ENCODE data around the gene RDH5. TPM values are rescaled to one million over a fixed set of nuclear protein-coding genes. Genes with fewer than 3 reads are reported as not detected.
"Not testable (repeated sequence)": the region's sequence is repeated elsewhere in the genome, so short reads cannot be mapped to it uniquely, and the experiment has no call there.

The RDH5 gene
- total RNA-seq, 1 experiment from 2014 or later: 5.7 TPM

DNA sequence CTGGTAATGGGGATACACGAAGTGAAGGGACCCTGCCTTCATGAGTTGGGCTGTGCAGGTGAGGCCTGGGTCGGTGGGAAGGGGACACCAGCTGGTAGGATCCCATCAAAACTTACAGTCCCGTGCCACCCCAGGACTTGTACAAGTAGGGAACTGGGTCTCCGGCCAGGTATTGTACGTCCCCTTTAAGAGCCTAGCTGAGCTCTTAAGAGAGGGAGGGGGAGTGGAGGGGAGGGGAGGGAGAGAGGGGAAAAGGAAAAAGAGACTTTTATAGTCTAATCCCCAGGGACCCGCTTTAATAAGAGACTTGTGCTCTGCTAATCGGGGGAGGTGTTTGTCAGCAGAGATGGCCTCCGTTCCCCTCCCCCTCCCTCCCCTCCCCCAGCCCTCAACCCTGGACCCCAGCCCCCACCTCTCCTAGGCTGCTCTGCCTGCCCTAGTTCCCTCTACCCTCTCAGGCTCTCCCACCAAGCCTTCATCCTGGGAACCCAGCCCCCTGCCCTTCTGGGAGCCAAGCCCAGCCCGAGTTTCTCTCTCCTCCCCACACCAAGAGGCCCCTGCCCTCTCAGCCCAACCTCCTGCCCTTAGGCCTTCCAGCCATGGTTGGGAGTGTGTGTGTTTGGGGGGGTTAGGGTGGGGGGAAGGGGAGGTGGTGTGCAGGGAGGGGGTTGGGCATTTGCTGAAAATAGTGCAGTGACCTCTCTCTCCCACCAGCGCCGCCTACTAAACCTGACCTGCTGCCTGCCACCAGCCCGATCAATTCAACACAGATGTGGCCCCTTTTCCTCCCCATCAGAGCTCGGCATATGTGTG is 25.4 kb downstream of the RDH5 start:
- DNase-seq (ENCODE audit: low spot score): no peak

DNA sequence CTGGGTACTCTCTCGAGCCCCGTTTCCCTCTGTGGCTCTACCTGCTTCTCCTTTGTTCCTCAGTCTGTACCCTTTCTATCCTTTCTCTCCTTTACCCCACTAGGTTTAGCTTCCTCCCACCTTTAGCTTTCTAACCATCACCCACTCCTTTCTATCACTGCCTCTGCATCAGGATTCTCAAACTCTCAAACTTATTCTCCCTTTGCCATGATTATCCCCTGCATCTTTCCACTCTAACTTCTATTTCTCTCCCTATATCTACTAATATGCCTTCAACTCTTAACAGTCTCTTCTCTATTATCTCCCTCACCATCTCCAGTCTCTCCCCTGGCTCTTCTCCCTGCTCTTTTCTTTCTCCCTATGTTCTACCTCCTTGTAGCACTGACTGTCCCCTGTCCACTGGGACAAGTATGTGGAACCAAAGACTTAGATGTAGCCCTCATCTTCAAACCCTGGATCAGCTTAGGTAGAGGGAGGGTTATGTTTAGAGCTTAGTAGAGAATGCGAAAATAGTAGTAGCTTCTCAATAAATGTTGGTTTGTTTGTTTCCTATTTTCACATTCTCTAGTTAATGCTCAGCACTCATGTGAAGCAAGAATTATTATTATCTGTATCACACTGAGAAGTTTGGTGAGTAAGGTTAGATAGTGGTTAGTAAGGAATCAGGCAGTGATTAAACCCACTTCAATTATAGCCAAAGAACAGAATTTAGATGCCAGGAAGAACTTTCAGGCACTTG is 26.1 kb downstream of the RDH5 start:
- DNase-seq (ENCODE audit: low spot score): no peak

DNA sequence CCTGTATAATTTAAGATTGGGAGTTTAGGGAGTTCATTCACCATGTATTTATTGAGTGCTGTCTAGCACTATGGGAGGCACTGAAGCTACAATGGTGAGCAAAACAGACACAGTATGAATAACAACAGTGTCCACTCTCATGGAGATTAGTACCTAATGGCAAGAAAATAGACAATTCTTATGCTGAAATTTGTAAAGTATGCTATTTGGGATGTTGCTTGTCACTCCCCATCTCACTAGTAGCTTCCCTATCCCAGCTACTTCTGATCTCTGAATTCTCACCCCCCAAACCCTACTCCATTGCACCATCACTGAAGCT is 26.7 kb downstream of the RDH5 start:
- no peak for DNase-seq (ENCODE audit: low spot score)

DNA sequence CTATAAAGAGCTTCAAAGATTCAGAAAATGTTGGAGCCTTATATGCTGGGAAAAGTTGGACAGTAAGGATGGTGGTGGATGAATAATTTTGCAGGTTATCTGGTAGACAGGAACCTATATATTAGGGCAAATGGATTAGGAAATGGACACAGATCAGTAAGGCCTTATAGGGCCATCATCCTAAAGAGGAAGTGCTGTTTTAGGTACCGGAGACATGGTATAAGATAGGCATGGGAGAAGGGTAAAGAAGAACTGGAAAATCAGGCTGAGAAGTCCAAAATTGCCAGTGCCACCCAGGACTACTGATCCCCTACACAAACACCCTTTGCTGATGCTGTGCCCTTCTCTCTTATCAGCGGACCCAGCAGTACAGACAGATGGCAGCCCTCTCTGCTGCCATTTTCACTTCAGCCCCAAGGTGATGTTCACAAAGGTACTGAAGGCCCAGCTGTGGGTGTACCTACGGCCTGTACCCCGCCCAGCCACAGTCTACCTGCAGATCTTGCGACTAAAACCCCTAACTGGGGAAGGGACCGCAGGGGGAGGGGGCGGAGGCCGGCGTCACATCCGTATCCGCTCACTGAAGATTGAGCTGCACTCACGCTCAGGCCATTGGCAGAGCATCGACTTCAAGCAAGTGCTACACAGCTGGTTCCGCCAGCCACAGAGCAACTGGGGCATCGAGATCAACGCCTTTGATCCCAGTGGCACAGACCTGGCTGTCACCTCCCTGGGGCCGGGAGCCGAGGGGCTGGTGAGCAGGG is 28.2 kb downstream of the RDH5 start:
- no peak for DNase-seq (ENCODE audit: low spot score)

DNA sequence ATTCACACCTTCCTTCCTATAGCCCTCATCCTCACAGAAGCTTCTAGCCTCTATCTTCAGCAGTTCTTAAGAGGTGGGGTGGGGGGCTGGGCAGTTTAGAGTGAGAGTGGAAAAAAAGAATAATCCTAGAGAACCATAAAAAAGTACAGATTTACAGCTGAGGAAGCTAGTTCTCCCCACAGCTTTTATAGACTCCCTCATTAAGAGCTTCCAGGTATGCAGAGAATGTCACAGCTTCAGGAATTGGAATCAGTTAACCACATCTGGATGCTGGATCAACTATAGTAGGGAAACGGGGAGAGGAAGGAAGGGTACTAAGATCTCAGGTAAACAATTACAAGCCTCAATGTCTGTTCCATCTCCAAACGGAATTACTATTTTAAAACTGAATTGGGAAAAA is 35.1 kb downstream of the RDH5 start:
- DNase-seq (ENCODE audit: low spot score): no peak

DNA sequence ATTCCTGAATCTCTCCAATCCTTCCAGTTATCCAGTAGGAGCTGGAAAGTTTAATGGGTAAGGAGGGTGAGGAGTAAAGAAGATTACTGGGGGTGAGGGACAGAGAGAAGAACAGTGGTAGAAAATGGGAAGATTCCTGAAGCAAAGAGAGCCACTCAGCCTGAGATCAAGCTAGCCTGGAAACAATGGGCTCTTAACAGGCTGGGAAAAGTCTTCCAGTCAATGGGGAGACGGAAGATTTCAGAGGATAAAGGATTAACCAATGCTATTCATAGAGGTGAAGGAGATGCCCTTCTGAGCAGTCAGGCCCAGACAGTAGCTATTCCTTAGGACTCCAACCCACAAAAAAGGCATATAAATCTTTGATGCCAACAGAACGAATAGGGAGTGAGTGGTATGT is 37.5 kb downstream of the RDH5 start:
- DNase-seq (ENCODE audit: low spot score): no peak

DNA sequence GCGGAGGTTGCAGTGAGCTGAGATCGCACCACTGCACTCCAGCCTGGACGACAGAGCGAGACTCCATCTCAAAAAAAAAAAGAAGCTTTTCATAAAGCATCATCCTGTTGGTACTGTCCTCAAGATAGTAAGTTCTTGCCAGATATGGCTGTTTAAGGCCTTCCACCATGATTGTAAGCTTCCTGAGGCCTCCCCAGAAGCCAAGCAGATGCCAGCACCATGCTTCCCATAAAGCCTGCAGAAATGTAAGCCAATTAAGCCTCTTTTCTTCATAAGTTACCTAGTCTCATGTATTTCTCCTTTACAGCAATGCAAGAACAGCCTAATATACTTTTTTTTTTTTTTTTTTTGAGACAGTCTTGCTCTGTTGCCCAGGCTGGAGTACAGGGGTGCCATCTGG is 38.4 kb downstream of the RDH5 start:
- DNase-seq (ENCODE audit: low spot score): not testable (repeated sequence)

DNA sequence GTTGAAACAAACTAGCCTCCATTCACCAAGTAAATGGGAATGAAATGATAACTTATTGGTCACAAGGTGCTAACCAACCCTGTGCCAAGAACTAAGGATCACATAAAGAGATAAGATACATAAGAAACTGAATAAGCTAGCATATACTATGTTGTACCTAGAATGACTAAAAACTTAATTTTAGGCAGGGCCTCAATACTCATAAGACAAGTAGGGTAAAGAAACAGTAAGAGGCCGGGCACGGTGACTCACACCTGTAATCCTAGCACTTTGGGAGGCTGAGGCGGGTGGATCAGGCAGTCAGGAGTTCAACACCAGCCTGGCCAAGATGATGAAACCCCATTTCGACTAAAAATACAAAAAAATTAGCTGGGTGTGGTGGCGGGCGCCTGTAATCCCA is 40.5 kb downstream of the RDH5 start:
- no peak for DNase-seq (ENCODE audit: low spot score)

DNA sequence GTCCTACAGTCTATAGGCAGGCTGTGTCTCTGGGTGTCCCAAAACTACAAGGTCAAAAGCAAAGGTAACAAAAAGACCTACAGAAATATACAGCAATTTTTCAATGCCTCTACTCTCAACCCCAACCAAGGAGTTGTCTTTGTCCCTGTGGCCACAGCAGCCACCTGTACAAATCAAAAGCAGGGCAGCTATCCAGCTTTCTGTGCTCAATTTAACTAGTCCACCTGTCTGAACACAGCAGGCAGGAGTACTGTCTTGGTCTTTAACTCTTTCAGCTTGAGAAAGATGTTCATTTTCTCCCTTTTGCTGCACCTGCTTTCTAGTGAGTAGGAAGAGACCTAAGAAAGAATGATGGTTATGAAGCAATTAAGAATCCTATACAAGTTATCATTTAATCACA is 42.5 kb downstream of the RDH5 start:
- no peak for DNase-seq (ENCODE audit: low spot score)

DNA sequence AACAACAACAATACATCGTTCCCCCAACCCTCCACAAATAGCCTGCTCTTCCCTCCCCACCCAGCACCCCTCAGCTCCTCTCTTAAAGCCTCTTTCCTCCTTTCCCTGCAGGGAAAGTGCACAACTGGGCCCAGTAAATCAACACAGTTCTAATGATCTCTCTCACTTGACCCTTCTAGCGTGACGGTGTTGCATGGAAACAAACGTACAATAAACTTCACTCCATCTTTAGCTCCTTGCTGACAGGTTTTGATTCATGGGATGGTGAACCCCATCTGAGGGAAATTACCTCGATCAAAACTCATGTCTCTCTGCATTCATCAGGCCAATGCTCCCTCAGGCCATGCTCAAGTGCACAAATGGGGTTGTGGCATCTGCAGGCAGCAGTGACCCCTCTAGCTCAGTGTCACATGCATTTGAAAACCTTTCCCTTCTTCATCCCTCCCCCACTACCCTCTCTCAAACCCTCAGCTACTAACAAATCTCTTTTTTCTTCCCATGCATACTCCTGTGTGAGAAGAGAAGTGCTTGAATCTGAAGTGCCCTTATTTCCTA is 45.6 kb downstream of the RDH5 start:
- DNase-seq (ENCODE audit: low spot score): no peak

DNA sequence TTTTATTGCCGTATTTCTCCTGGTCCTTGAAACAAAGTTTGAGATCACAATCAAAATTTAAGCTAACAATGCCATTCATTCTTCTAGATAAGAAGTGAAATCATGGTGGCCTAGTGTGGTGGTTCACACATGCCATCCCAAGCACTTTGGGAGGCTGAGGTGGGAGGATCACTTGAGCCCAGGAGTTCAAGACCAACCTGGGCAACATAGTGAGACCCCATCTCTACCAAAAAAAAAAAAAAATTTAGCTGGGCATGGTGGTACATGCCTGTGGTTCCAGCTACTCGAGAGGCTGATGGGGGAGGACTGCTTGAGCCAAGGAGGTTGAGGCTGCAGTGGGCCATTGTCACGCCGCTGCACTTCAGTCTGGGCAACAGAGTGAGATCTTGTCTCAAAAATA is 47.0 kb downstream of the RDH5 start:
- DNase-seq (ENCODE audit: low spot score): no peak

DNA sequence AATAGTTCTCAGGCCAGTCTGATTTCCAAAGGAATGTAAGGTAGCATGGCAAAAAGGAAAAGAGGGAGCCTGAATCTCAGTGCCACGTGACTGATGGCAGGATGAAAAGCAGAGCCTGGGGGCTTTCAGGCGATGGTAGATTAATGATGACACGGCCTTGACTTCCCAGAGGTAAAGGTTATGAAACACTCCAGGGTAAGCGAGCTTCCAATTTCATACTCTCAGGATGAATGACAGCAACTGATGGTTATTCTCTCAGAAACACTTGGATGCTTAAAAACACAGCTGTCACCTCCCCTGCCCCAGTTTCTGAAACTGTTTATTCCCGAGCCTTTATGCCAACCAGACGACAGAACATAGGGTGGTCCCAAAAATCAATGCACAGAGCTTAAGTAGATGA is 51.5 kb downstream of the RDH5 start:
- no peak for DNase-seq (ENCODE audit: low spot score)

Small RNA genes lying within 50 kb of the gene (small RNA-seq; reads per million reads assigned to genes)
- gene AC009779.1 (not detected), gene RF00017 (not detected)

Other genes starting within 250 kb of the RDH5 start
- gene OR6C68, start 228.0 kb upstream of the RDH5 start, total RNA-seq (2014; rRNA removed; shearing (Covaris generic)): not detected in 2 replicates
- not detected in 2 replicates for gene OR6C4, start 170.8 kb upstream of the RDH5 start, total RNA-seq (2014; rRNA removed; shearing (Covaris generic))
- gene OR2AP1, start 147.9 kb upstream of the RDH5 start, total RNA-seq (2014; rRNA removed; shearing (Covaris generic)): not detected in 2 replicates
- gene OR10P1, start 83.5 kb upstream of the RDH5 start, total RNA-seq (2014; rRNA removed; shearing (Covaris generic)): not detected in 2 replicates
- 4.6 and 4.7 TPM in 2 replicates for gene ITGA7, start 12.5 kb upstream of the RDH5 start, total RNA-seq (2014; rRNA removed; shearing (Covaris generic))
- 165 and 169 TPM in 2 replicates for gene BLOC1S1, start 4.3 kb upstream of the RDH5 start, total RNA-seq (2014; rRNA removed; shearing (Covaris generic))
- 867 and 895 TPM in 2 replicates for gene CD63, start 8.6 kb downstream of the RDH5 start, total RNA-seq (2014; rRNA removed; shearing (Covaris generic))
- 2.0 and 3.8 TPM in 2 replicates for gene GDF11, start 22.7 kb downstream of the RDH5 start, total RNA-seq (2014; rRNA removed; shearing (Covaris generic))
- 39.3 and 47.7 TPM in 2 replicates for gene SARNP, start 97.3 kb downstream of the RDH5 start, total RNA-seq (2014; rRNA removed; shearing (Covaris generic))
- gene ORMDL2, start 97.6 kb downstream of the RDH5 start, total RNA-seq (2014; rRNA removed; shearing (Covaris generic)): 35.1 and 46.6 TPM in 2 replicates
- 30.3 and 35.7 TPM in 2 replicates for gene DNAJC14, start 109.2 kb downstream of the RDH5 start, total RNA-seq (2014; rRNA removed; shearing (Covaris generic))
- gene MMP19, start 122.5 kb downstream of the RDH5 start, total RNA-seq (2014; rRNA removed; shearing (Covaris generic)): not detected in 2 replicates
- 50.5 and 52.1 TPM in 2 replicates for gene PYM1, start 207.5 kb downstream of the RDH5 start, total RNA-seq (2014; rRNA removed; shearing (Covaris generic))
- gene DGKA, start 210.8 kb downstream of the RDH5 start, total RNA-seq (2014; rRNA removed; shearing (Covaris generic)): 5.5 and 5.9 TPM in 2 replicates
- gene PMEL, start 245.6 kb downstream of the RDH5 start, total RNA-seq (2014; rRNA removed; shearing (Covaris generic)): 2.7 and 7.6 TPM in 2 replicates
- 46.8 and 49.4 TPM in 2 replicates for gene CDK2, start 246.4 kb downstream of the RDH5 start, total RNA-seq (2014; rRNA removed; shearing (Covaris generic))

All from HT-29 (cell line).